ENCODE data around the gene TBC1D25. TPM values are rescaled to one million over a fixed set of nuclear protein-coding genes. Genes with fewer than 3 reads are reported as not detected.

Gene TBC1D25
- total RNA-seq, 3 donors from 2014 or later (not counting 1 experiment from before 2014, with no cell fraction given) = 34.9 to 41.8 (median 36.1) TPM

DNA sequence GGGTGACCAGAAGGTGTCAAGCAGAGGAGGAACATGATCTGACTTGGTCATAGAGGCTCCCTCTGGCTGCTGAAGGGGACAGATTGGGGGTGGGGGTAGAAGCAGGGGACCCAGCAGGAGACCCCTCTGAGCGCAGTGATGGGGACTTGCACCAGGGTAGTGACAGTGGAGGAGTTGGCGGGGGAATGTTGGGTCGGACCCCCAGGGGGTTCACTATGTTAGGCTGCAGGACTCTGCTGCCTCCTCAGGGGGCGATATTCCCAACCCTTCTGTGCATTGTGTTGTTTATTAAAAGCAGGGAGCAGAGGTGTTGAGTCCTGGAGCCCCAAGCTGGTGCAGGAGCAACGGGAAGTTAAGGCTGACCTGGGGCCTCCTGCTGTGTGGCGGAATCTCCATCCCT lies 66.6 kb downstream of the TBC1D25 start:
- WGBS (ENCODE audit: insufficient coverage) = 96% methylated on average over 4 of the region's 6 CpGs
- intact Hi-C loops (cut with micrococcal nuclease) = no loop called here
- H3K4me3 ChIP-seq (ENCODE audit: low read length) = no peak overlapping the region
- ATAC-seq (no peak), DNase-seq (no peak)
- H3K4me1 ChIP-seq (ENCODE audit: control insufficient read depth, insufficient read depth, low read length) = no peaks in the 10 kb centered on the region
- Mint-ChIP-seq H3K4me1 (no peaks in the 10 kb centered on the region), H3K27ac (no peak overlapping the region), H3K4me3 (no peak overlapping the region), H3K9me3 (no peaks in the 10 kb centered on the region), H3K27me3 (ENCODE audit: low read depth in 2 of 2) (no peaks in the 10 kb centered on the region), H3K36me3 (no peaks in the 10 kb centered on the region)
- H3K9me3 ChIP-seq (ENCODE audit: control insufficient read depth, insufficient read depth, low read length) = no peaks in the 10 kb centered on the region
- H3K27ac ChIP-seq (ENCODE audit: low read length) = no peak overlapping the region
- H3K27me3 ChIP-seq (ENCODE audit: control insufficient read depth, insufficient read depth, low read length) = no peaks in the 10 kb centered on the region
- TF ChIP-seq, protein P1, sequence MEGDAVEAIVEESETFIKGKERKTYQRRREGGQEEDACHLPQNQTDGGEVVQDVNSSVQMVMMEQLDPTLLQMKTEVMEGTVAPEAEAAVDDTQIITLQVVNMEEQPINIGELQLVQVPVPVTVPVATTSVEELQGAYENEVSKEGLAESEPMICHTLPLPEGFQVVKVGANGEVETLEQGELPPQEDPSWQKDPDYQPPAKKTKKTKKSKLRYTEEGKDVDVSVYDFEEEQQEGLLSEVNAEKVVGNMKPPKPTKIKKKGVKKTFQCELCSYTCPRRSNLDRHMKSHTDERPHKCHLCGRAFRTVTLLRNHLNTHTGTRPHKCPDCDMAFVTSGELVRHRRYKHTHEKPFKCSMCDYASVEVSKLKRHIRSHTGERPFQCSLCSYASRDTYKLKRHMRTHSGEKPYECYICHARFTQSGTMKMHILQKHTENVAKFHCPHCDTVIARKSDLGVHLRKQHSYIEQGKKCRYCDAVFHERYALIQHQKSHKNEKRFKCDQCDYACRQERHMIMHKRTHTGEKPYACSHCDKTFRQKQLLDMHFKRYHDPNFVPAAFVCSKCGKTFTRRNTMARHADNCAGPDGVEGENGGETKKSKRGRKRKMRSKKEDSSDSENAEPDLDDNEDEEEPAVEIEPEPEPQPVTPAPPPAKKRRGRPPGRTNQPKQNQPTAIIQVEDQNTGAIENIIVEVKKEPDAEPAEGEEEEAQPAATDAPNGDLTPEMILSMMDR (IDR thresholded peaks at IDR 0.05) = no peak
- H3K36me3 ChIP-seq (ENCODE audit: control insufficient read depth, insufficient read depth, low read length) = peaks cover 13% of the 10 kb centered on the region

DNA sequence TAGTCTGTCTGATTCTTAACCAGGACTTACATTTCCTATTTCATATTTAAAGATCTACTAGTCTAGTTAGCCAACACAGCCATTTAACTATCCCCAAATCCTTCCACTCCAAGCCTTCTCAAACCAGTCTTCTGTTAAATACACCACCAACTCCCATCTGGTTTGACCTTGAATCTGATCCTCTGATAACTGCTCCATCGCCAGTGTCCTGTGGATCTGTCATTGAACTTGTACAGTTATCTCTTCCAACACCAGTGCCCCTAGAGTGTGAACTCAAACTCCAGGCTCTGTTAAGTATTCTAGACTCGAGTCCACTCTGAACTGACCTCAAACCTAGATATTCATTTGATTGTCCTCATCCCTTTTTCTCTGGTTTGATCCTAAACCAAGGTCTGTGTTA lies 72.2 kb downstream of the TBC1D25 start:
- no peak for ATAC-seq
- no peaks in the 10 kb centered on the region for H3K4me1 ChIP-seq (ENCODE audit: control insufficient read depth, insufficient read depth, low read length)
- Mint-ChIP-seq H3K9me3 (no peaks in the 10 kb centered on the region), H3K36me3 (no peaks in the 10 kb centered on the region), H3K4me3 (no peak overlapping the region), H3K27me3 (ENCODE audit: low read depth in 2 of 2) (peaks cover 3 to 7% of the 10 kb centered on the region in 2 donors), H3K27ac (no peak overlapping the region), H3K4me1 (no peaks in the 10 kb centered on the region)
- TF ChIP-seq, protein P1 (IDR thresholded peaks at IDR 0.05) = no peak
- intact Hi-C loops (cut with micrococcal nuclease) = no loop called here
- 73% methylated on average over 2 of the region's 2 CpGs for WGBS (ENCODE audit: insufficient coverage)
- no peak overlapping the region for H3K4me3 ChIP-seq (ENCODE audit: low read length)
- DNase-seq = no peak
- no peaks in the 10 kb centered on the region for H3K9me3 ChIP-seq (ENCODE audit: control insufficient read depth, insufficient read depth, low read length)
- H3K27ac ChIP-seq (ENCODE audit: low read length) = no peak overlapping the region
- no peaks in the 10 kb centered on the region for H3K27me3 ChIP-seq (ENCODE audit: control insufficient read depth, insufficient read depth, low read length)
- H3K36me3 ChIP-seq (ENCODE audit: control insufficient read depth, insufficient read depth, low read length) = no peaks in the 10 kb centered on the region

Other genes starting within 250 kb of the TBC1D25 start
- gene SSX3, start 183.0 kb upstream of the TBC1D25 start, total RNA-seq = not detected
- not detected for gene SSX4, start 156.2 kb upstream of the TBC1D25 start, total RNA-seq
- not detected for gene SSX4B, start 127.8 kb upstream of the TBC1D25 start, total RNA-seq
- 10 to 100 TPM; 20.3 to 25.1 (median 24.7) TPM for gene SLC38A5, start 69.5 kb upstream of the TBC1D25 start, total RNA-seq
- 10 to 100 TPM; 62.4 to 75.3 (median 67.3) TPM for gene FTSJ1, start 63.5 kb upstream of the TBC1D25 start, total RNA-seq
- 10 to 100 TPM; 29.6 to 33.1 (median 31.1) TPM for gene PORCN, start 30.7 kb upstream of the TBC1D25 start, total RNA-seq
- 100 to 1,000 TPM in 1 of 3 donors, 10 to 100 TPM in 2; 91.6 to 115 (median 97.6) TPM for gene EBP, start 17.9 kb upstream of the TBC1D25 start, total RNA-seq
- gene RBM3, start 34.8 kb downstream of the TBC1D25 start, total RNA-seq = 100 to 1,000 TPM; 356 to 419 (median 366) TPM
- gene WDR13, start 57.8 kb downstream of the TBC1D25 start, total RNA-seq = 10 to 100 TPM; 52.5 to 62.9 (median 60.2) TPM
- 100 to 1,000 TPM; 136 to 149 (median 141) TPM for gene WAS, start 144.1 kb downstream of the TBC1D25 start, total RNA-seq
- 10 to 100 TPM in 2 of 3 donors, 1 to 10 TPM in 1; 9.2 to 11.6 (median 11.0) TPM for gene SUV39H1, start 157.0 kb downstream of the TBC1D25 start, total RNA-seq
- gene GLOD5, start 222.0 kb downstream of the TBC1D25 start, total RNA-seq = not detected
- 1 to 10 TPM in 1 of 3 donors, under 1 TPM in 2; 0.41 to 3.0 (median 0.49) TPM for gene GATA1, start 246.9 kb downstream of the TBC1D25 start, total RNA-seq